Thymus (tissue), 11 donors: ENCODE data around the gene TTC3. TPM values are rescaled to one million over a fixed set of nuclear protein-coding genes. Genes with fewer than 3 reads are reported as not detected.

Source experiments
- DNase-seq, 9 donors: peaks; one replicate each; pipeline ENCODE4 v3.0.0-alpha.2; 2013; ENCODE audit warnings: low spot score in 9 of 9, low read depth in 6 of 9, missing footprints in 1 of 9
- H3K27ac ChIP-seq, 2 donors: one replicate each; pipeline ENCODE4 v1.5.1; 2013; ENCODE audit warnings: control low read depth in 1 of 2, low read depth in 1 of 2, low read length in 1 of 2, mild to moderate bottlenecking in 1 of 2, moderate library complexity in 1 of 2
- H3K27me3 ChIP-seq, 2 donors: one replicate each; pipeline ENCODE4 v1.5.1; 2013; ENCODE audit warnings: low read length in 1 of 2; ENCODE audit not compliant: control insufficient read depth in 2 of 2, insufficient read depth in 1 of 2
- H3K36me3 ChIP-seq, 2 donors: one replicate each; pipeline ENCODE4 v1.5.1; 2013; ENCODE audit warnings: low read length in 1 of 2, mild to moderate bottlenecking in 1 of 2, moderate library complexity in 1 of 2; ENCODE audit not compliant: control insufficient read depth in 2 of 2, insufficient read depth in 2 of 2
- H3K4me1 ChIP-seq, 2 donors: one replicate each; pipeline ENCODE4 v1.5.1; 2013; ENCODE audit warnings: low read length in 2 of 2; ENCODE audit not compliant: control insufficient read depth in 2 of 2, insufficient read depth in 2 of 2
- H3K4me3 ChIP-seq, 2 donors: one replicate each; pipeline ENCODE4 v1.5.1; 2013; ENCODE audit warnings: low read length in 2 of 2, control low read depth in 1 of 2, mild to moderate bottlenecking in 1 of 2
- H3K9me3 ChIP-seq, 2 donors: one replicate each; pipeline ENCODE4 v1.5.1; 2013; ENCODE audit warnings: low read length in 1 of 2, mild to moderate bottlenecking in 1 of 2; ENCODE audit not compliant: control insufficient read depth in 2 of 2, insufficient read depth in 1 of 2
- WGBS: extraction: QIAGEN DNeasy Blood & Tissue Kit; methylation state at CpG from one replicate; pipeline ENCODE4 v1.1.7; 2013; 5-methylcytosine and 5-hydroxymethylcytosine counted together
- polyA plus RNA-seq: library from polyadenylated mRNA; stranded (reverse); fragments of 200-250 nt; gene quantifications from one replicate; pipeline ENCODE4 v1.2.3, GENCODE V29; 2013
- total RNA-seq: library from RNA; stranded (reverse); fragments of 120-200 nt; gene quantifications from one replicate; pipeline ENCODE4 v1.2.4, GENCODE V29; 2013
- donor health status: healthy.

Gene TTC3
- total and polyA plus RNA-seq, 2 donors = 37.7 to 80.2 TPM

DNA sequence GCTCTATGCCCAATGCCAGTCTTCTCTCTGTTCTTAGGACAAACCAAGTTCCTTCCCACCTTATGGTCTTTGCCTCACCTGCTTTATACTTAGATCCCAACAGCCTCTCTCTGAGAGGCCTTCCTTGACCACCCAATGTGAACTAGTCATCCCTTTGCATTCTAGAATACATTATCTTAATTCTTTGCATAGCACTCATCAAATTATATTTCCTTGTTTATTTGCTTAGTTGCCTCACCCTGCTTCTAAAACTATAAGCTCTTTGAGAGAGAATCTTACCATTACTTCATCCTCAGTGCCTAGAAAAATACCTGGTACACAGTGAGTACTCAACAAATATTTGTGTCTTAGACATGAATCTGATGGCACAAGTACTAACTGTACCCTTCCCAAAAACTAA lies 8.2 kb upstream of the TTC3 start:
- Histone ChIP-seq H3K36me3 (peaks cover 0 to 14% of the 10 kb centered on the region in 2 donors), H3K27ac (no peak overlapping the region), H3K27me3 (no peaks in the 10 kb centered on the region), H3K9me3 (no peaks in the 10 kb centered on the region), H3K4me3 (no peak overlapping the region), H3K4me1 (peaks cover 2 to 10% of the 10 kb centered on the region in 2 donors)
- DNase-seq = no peak

DNA sequence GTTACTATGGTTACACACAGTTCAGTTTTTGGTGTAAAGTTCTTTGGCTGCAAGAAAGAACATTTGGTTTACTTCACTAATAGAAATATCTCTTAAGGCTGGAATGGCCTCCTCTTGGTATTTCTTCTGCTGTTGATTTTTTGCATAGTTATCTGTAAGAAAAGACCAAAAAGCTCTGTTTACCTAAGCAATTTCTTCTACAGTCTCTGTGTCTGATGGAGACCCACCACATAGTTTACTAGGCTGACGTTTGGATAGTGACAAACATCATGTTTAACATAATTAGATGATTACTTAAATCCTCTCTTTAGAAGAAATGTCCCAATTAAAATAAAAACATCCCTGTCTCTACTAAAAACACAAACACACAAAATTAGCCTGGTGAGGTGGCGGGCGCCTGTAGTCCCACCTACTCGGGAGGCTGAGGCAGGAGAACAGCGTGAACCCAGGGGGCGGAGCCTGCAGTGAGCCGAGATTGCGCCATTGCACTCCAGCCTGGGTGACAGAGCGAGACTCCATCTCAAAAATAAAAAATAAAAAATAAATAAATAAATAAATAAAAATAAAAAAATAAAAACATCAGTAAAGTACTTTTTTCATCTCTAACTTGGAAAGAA lies 7.4 kb upstream of the TTC3 start:
- H3K4me3 ChIP-seq = no peak overlapping the region
- no peaks in the 10 kb centered on the region for H3K9me3 ChIP-seq
- WGBS = 98% methylated on average over 9 of the region's 9 CpGs
- peaks cover 0 to 14% of the 10 kb centered on the region in 2 donors for H3K36me3 ChIP-seq
- no peak overlapping the region for H3K27ac ChIP-seq
- H3K4me1 ChIP-seq = peaks cover 0 to 2% of the 10 kb centered on the region in 2 donors
- no peak for DNase-seq
- H3K27me3 ChIP-seq = no peaks in the 10 kb centered on the region

DNA sequence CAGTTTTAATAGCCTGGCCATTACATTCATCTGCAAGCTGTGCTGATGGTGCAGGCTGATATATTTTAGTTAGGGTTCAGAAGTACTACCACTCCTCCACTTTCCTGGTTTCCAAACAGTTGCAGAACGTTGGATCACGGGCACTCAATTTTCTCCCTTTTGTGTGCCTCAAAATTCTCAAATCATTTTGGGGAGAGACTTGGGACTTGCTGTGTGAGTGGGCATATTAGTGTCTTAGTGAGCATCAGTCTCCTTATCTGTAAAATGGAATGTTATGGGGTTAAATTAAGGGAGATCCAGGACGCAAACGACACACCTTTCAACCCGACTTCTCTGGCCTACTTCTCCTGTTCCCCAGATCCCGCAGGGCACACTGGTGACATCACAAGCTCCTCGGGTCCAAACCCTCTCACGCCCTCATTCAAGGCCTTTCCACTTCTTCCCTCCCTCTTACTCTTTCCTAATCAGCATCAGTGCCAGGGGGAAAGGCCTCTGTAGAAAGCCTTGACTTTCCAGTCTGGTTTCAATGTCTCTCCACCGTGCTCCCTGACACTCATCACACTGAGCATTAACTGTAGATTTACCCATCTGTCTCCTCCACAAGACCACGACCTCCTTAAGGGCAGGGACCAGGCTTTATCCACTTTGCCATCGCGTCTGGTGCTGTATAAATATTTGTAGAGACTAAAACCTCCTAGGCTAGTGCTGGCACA lies 1.3 kb upstream of the TTC3 start:
- Histone ChIP-seq H3K27me3 (no peaks in the 10 kb centered on the region), H3K36me3 (peaks cover 0 to 11% of the 10 kb centered on the region in 2 donors), H3K27ac (peak overlapping the region; percentile 92 to 94), H3K4me1 (peaks cover 4 to 20% of the 10 kb centered on the region in 2 donors), H3K4me3 (peak overlapping the region; percentile 67 to 75), H3K9me3 (no peaks in the 10 kb centered on the region)
- peak in 2 of 9 donors; percentile 20 to 23 for DNase-seq
- WGBS = 59% methylated on average over 12 of the region's 12 CpGs

DNA sequence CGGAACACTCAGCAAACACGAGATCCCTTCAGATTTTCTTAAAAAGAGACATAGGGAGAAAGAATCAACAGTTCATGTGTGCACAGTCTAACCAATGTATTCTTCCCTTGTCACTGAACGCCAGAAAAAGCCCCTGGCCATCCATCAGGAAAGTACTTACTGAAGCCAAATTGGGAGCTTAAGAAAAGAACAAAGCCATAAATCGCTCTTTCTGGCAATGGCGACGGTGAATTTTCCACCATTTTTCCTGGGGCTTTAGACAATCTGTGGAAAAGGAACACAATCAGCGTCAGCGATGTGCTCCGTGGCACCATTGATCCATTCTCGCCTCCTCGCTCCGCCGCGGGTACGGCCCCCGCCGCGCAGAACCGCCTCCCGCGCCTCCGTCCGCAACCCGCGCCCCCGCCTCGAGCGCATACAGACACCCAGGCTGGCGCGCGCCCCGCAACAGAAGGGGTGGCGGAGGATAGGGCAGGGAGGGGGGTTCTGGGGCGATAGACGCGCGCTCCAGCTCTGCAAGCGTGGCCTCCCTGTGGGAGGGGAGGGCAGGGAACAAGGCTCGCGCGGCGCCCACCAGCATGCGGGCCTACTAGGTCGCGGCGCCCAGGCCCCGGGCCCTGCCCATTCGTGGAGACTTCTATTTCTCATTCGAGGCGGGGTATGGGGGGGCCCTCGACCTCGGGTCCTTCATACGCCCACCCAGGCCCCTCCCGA lies 623 bp upstream of the TTC3 start:
- DNase-seq = peak in 4 of 9 donors; percentile 19 to 60 (median 41)
- Histone ChIP-seq H3K27ac (peak overlapping the region; percentile 92 to 94), H3K27me3 (no peaks in the 10 kb centered on the region), H3K36me3 (peaks cover 0 to 5% of the 10 kb centered on the region in 2 donors), H3K4me1 (peaks cover 4 to 20% of the 10 kb centered on the region in 2 donors), H3K4me3 (peak overlapping the region; percentile 67 to 75), H3K9me3 (no peaks in the 10 kb centered on the region)
- WGBS = under 1% methylated on average over 54 of the region's 54 CpGs

DNA sequence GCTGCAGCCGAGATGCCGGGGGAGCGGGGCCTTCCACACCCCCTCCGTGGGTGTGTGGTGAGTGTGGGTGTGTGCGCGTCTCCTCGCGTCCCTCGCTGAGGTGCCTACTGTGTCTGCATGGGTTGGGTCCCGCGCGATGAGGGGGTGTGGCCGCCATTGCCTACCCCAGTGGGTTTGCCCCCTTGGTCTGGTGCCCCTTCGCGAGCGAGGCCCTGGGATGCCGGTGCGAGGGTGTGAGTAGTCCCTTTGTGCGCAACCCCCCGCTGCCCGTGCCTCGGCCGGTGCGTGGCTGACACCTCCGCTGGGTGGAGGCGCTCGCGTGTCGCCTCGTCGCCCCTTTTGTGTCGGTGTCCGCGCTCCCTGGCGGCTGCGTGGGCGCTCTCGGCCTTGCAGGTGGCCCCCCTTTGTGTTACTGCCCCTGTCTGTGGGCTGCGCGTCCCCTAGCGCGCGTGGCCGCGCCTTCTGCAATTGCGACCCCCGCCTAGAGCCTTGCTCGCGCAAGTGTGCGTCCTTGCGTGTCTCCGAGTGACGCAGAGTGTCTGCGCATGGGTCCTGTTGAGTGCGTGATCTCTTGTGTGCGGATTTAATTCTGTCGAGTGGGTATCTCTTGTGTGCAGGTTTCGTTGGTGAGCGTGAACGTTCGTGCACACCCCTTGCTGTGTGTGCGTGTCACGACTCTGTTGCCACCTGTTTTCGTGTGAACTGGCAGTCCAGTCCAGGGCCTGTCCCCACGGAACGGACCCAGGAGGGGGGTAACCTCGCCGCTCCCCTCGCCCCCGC lies 553 bp downstream of the TTC3 start:
- WGBS = under 1% methylated on average over 70 of the region's 70 CpGs
- Histone ChIP-seq H3K4me1 (peaks cover 4 to 20% of the 10 kb centered on the region in 2 donors), H3K27ac (peak overlapping the region; percentile 89 to 91), H3K9me3 (no peaks in the 10 kb centered on the region), H3K4me3 (peak overlapping the region; percentile 67 to 83), H3K36me3 (peaks cover 0 to 3% of the 10 kb centered on the region in 2 donors), H3K27me3 (no peaks in the 10 kb centered on the region)
- peak in 8 of 9 donors; percentile 41 to 78 (median 61) for DNase-seq

DNA sequence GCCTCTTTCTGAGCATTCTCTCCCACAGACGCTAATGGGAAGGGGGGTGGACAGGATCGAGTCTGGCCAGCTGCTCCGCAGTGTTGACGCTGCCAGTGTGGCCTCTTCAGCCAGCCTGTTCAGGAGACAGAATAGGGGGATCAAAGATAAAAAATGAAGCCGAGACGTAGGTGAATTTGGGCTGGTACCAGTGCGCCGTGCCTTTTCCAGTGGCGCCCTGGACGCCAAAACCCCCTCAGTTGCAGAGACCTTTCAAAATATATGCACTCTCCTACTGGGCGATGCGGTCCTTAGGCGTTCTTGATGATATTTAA lies 1.1 kb downstream of the TTC3 start:
- 4% methylated on average over 13 of the region's 13 CpGs for WGBS
- no peak for DNase-seq
- Histone ChIP-seq H3K27ac (peak overlapping the region; percentile 25 to 89), H3K36me3 (no peaks in the 10 kb centered on the region), H3K9me3 (no peaks in the 10 kb centered on the region), H3K4me3 (peak overlapping the region; percentile 67 to 83), H3K4me1 (peaks cover 4 to 20% of the 10 kb centered on the region in 2 donors), H3K27me3 (no peaks in the 10 kb centered on the region)

DNA sequence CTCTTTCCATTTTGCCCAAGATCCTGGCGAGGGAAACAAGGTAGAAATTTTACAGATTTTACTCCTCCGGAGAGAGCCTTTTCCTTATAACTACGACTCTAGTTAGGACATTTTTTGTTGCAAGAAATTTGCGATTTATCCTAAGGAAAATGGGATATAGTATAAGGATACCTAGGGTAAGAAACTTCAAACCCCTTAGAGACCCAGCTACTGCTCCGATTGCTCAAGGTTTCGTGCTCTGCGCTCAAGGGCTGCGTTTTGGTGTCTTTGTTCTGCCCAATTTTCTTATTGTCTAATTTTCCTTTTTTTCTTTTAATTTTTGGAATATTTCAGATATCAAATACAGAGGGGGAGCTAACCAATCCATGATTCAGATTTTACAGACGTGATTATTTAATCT lies 1.5 kb downstream of the TTC3 start:
- no peaks in the 10 kb centered on the region for H3K9me3 ChIP-seq
- no peaks in the 10 kb centered on the region for H3K36me3 ChIP-seq
- no peak overlapping the region for H3K27ac ChIP-seq
- peaks cover 4 to 20% of the 10 kb centered on the region in 2 donors for H3K4me1 ChIP-seq
- H3K4me3 ChIP-seq = peak overlapping the region; percentile 67 to 83
- no peaks in the 10 kb centered on the region for H3K27me3 ChIP-seq
- WGBS = 51% methylated on average over 9 of the region's 9 CpGs
- no peak for DNase-seq

- no peak for DNase-seq
- Histone ChIP-seq H3K27ac (no peak overlapping the region), H3K36me3 (no peaks in the 10 kb centered on the region), H3K4me1 (peaks cover 4 to 20% of the 10 kb centered on the region in 2 donors), H3K27me3 (no peaks in the 10 kb centered on the region), H3K9me3 (no peaks in the 10 kb centered on the region), H3K4me3 (no peak overlapping the region)
- 98% methylated on average over 4 of the region's 4 CpGs for WGBS
Observed at GRCh38 chr21:37075214-37075770, 2.2 kb downstream of the TTC3 start.
